ENCODE measurements around the gene SAPCD1.

The SAPCD1 gene

DNA sequence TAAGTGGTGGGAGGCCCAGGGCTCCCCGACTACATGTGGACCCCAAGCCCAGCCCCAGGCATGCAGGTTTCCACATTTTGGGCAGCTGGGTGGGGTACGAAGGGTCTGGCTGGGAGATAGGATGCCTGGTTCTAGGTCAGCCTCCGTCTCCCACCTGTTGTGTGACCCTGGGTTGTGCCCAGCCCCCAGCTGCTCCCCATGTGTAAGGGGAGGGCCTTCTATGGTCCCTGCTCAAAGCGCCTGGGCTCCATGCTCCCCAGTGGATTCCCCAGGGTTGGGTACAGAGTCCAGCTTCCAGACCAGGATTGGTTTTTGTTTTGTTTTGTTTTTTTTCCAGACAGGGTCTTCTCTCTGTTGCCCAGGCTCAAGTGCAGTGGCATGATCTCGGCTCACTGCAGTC lies 15.7 kb downstream of the SAPCD1 start:
- TF ChIP-seq, protein P1, sequence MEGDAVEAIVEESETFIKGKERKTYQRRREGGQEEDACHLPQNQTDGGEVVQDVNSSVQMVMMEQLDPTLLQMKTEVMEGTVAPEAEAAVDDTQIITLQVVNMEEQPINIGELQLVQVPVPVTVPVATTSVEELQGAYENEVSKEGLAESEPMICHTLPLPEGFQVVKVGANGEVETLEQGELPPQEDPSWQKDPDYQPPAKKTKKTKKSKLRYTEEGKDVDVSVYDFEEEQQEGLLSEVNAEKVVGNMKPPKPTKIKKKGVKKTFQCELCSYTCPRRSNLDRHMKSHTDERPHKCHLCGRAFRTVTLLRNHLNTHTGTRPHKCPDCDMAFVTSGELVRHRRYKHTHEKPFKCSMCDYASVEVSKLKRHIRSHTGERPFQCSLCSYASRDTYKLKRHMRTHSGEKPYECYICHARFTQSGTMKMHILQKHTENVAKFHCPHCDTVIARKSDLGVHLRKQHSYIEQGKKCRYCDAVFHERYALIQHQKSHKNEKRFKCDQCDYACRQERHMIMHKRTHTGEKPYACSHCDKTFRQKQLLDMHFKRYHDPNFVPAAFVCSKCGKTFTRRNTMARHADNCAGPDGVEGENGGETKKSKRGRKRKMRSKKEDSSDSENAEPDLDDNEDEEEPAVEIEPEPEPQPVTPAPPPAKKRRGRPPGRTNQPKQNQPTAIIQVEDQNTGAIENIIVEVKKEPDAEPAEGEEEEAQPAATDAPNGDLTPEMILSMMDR (IDR thresholded peaks at IDR 0.05; ENCODE audit: low read depth, low read length, missing control alignments): no peak
- no peak for DNase-seq (ENCODE audit: low read depth)
- no peak overlapping the region for H3K4me3 ChIP-seq (ENCODE audit: low read depth, low read length)

DNA sequence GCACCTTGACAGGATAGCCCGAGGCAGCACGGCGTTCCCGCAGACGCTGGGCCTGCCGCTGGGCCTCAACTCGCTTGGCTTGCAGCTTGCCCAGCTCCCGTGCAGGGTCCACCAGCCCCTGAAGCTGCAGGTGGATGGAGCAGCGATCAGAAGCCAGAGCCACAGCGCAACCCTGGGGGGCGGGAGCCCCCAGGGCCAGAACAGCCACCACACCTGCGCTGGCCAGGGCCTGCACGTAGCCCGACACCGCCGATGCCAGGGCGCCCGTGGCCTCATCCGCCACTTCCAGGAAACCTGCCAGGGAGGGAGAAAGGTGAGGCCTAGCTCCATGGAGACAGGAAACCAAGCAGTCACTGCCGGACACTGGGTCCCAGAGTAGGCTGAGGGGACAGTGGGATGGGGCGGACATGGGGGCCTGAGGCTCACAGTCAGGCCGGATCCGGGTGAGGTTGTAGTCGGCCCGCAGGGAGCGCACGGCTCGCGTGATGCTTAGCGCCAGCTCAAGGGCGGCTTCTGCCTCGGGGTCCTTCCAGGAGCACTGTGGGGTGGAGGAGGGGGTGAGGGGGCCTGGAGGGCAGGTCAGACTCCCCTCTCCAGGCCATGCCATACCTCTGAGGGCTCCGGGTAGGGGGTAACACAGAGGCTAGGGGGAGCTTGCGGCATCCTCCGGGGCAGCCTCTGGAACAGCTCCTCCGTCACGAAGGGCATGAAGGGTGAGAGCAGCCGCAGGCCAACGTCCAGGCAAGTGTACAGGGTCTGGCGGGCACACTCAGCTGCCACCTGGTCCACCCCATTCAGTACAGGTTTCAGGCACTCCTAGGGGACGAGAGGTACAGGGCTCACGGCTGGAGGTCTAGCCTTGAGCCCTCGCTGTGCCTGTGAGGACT lies 16.8 kb downstream of the SAPCD1 start:
- DNase-seq (ENCODE audit: low read depth): no peak
- TF ChIP-seq, protein P1 (IDR thresholded peaks at IDR 0.05; ENCODE audit: low read depth, low read length, missing control alignments): no peak
- H3K4me3 ChIP-seq (ENCODE audit: low read depth, low read length): no peak overlapping the region

DNA sequence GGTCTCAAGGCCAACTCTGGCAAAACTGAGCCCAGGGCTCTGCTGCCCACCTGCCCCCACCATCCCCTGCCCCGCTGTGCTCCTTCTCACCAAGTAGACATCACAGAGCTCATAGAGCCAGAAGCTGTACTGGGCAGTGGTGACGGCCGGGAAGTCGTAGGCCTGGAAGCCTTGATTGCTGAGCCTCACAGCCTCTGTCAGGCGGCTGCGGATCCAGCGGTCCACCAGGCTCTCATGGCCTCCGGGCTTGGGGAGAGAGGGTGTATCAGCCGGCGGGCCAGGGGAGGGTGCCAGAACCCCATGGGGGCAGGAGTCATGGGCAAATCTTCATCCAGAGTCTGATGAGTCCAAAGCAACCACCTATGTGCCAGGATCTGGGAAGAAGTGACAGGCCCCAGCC lies 17.5 kb downstream of the SAPCD1 start:
- no peak for DNase-seq (ENCODE audit: low read depth)
- TF ChIP-seq, protein P1 (IDR thresholded peaks at IDR 0.05; ENCODE audit: low read depth, low read length, missing control alignments): no peak
- H3K4me3 ChIP-seq (ENCODE audit: low read depth, low read length): no peak overlapping the region

DNA sequence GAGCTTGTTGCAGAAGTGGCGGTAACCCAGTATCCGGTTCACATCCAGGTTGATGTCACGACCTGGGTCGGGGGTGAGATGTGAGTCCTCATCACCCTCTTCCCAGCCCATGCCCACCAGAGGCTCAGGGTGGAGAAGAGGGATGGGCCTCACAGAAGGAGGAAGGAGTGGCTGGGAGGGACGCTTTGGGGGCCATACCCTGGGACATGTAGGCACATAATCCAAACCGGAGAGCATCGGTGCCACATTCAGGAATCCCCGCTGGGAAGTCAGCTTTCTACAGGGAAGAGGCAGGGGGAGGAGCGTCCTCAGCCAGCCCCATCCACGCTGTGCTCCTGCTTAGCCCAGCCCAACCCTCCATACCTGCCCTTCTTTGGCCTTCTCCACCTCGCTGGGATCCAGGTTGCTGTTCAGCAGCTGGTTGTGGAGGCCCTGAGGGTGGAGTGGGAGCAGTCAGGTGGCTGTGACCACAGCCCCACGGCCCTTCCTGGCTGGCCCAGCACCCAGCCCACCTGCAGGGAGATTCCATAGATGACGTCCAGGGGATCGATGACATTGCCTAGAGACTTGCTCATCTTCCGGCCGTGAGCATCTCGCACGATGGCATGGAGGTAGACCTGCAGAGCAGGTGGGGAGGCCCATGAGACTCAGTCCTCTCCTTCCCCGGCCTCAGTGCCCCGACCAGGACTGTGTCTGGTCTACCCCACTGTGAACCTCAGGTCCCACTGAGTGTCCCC lies 18.2 kb downstream of the SAPCD1 start:
- TF ChIP-seq, protein P1 (IDR thresholded peaks at IDR 0.05; ENCODE audit: low read depth, low read length, missing control alignments): no peak
- no peak for DNase-seq (ENCODE audit: low read depth)
- H3K4me3 ChIP-seq (ENCODE audit: low read depth, low read length): no peak overlapping the region

DNA sequence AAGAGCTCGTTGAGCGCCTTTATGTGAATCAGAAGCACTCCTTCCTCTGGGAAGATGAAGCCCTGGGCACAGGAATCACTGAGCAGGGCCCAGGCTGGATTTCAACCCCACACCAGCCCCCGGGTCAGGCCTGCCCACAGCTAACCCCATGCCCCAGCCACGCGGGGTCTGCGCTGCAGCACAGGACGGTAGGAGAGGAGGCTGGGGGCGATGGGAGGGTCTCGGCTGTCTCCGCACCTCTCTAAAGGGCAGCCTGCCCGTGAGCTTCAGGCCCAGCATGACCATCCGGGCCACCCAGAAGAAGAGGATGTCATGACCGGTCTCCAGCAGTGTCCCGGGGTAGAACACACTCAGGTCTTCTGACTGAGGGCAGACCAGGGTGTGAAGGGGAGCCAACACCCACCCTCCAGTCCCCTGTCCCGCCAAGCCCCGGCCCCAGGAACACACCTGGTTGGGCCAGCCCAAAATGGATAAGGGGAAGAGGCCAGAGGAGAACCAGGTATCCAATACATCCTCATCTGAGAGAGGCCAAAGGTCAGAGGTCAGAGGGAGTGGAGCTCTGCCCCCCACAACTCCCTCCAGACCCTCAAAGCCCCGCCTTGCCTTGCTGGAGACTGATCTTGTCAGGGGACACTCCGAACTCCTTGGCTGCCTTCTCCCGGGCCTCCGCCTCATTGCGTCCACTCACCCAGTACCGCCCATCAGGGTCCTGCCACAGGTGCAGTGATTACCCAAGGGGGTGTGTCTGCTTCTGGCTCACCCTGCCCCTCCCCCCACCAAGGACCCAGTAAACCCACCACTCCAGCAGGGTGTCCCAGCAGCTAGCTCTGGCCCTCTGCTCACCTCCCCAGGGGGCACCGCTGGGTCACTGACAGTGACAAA lies 19.0 kb downstream of the SAPCD1 start:
- DNase-seq (ENCODE audit: low read depth): no peak
- TF ChIP-seq, protein P1 (IDR thresholded peaks at IDR 0.05; ENCODE audit: low read depth, low read length, missing control alignments): no peak
- H3K4me3 ChIP-seq (ENCODE audit: low read depth, low read length): no peak overlapping the region

DNA sequence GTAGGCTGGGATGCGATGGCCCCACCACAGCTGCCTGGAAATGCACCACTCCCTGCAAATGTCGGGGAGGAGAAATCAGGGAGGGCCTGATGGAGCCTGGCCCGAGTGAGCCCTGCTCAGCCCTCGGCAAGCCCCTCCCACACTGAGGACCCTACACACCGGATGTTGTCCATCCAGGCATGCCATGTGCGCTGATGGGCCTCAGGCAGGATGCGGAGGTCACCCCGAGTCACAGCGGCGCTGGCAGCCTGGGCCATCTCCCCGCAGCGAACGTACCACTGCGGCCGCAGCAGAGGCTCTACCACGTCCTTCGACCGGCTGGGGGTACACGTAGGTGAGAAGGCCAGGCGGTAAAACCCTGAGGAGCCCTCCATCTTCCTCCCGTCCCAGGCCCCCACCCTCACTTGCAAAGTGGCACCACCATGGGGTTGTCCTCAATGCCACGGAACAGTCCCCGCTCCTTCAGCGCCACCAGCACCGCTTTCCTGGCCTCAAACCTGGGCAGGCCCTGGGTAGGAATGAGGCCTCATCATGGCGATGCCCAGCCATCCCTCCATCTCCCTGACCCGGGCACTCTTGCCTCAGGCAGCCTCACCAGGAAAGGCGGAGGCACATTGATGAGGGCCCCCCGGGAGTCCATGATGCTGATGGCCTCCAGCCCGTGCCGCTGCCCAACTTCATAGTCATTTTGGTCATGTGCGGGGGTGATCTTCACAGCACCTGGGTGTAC lies 19.8 kb downstream of the SAPCD1 start:
- no peak overlapping the region for H3K4me3 ChIP-seq (ENCODE audit: low read depth, low read length)
- DNase-seq (ENCODE audit: low read depth): no peak
- TF ChIP-seq, protein P1 (IDR thresholded peaks at IDR 0.05; ENCODE audit: low read depth, low read length, missing control alignments): no peak

Measured in GM12864 (cell line).